Kidney epithelial cell (primary cell): ENCODE measurements around the gene PTPRO. TPM values are rescaled to one million over a fixed set of nuclear protein-coding genes. Genes with fewer than 3 reads are reported as not detected.

Experiments used
- DNase-seq: peaks from one replicate; pipeline ENCODE4 v3.0.0-alpha.2; 2010; ENCODE audit warnings: low read depth
- H3K27me3 ChIP-seq: 2 replicates; pipeline ENCODE4 v1.6.0; 2011; ENCODE audit warnings: low read length; ENCODE audit not compliant: control insufficient read depth, insufficient read depth
- H3K36me3 ChIP-seq: 2 replicates; pipeline ENCODE4 v1.5.1; 2011; ENCODE audit warnings: low read length; ENCODE audit not compliant: control insufficient read depth, insufficient read depth
- H3K4me3 ChIP-seq: 2 replicates; pipeline ENCODE4 v1.5.1; 2011; ENCODE audit warnings: low read depth, mild to moderate bottlenecking, control low read depth, low read length
- CTCF ChIP-seq: IDR thresholded peaks from 2 replicates; pipeline ENCODE4 v1.5.1; 2011; ENCODE audit warnings: mild to moderate bottlenecking, moderate library complexity, low read length, control low read depth, inconsistent platforms; ENCODE audit not compliant: insufficient read depth, poor library complexity, severe bottlenecking
- total RNA-seq: library from RNA; depleted of rRNA; stranded (reverse); fragments of >200 nt; gene quantifications from 2 replicates; pipeline ENCODE4 v1.2.3, GENCODE V29; 2015

The PTPRO gene
- total RNA-seq, 1 donor from 2014 or later, result 3.7 TPM

- H3K4me3 ChIP-seq, result no peak overlapping the region
- no peaks in the 10 kb centered on the region for H3K36me3 ChIP-seq
- no peak for DNase-seq
- no peak for TF ChIP-seq CTCF
- no peaks in the 10 kb centered on the region for H3K27me3 ChIP-seq
These were observed 172.2 kb downstream of the PTPRO start for GRCh38 chr12:15494329-15495046.

GRCh38 chr12:15495746-15496145 is 173.4 kb downstream of the PTPRO start:
- H3K4me3 ChIP-seq, result no peak overlapping the region
- no peak for DNase-seq
- no peaks in the 10 kb centered on the region for H3K27me3 ChIP-seq
- no peaks in the 10 kb centered on the region for H3K36me3 ChIP-seq
- no peak for TF ChIP-seq CTCF

- H3K36me3 ChIP-seq, result no peaks in the 10 kb centered on the region
- no peak overlapping the region for H3K4me3 ChIP-seq
- no peak for TF ChIP-seq CTCF
- H3K27me3 ChIP-seq, result no peaks in the 10 kb centered on the region
- no peak for DNase-seq
These were observed 174.4 kb downstream of the PTPRO start for GRCh38 chr12:15496738-15497137.

GRCh38 chr12:15497671-15498292 is 175.5 kb downstream of the PTPRO start:
- DNase-seq, result no peak
- Histone ChIP-seq H3K27me3 (no peaks in the 10 kb centered on the region), H3K4me3 (no peak overlapping the region)

GRCh38 chr12:15502211-15502610 is 179.9 kb downstream of the PTPRO start:
- Histone ChIP-seq H3K27me3 (no peaks in the 10 kb centered on the region), H3K36me3 (no peaks in the 10 kb centered on the region), H3K4me3 (no peak overlapping the region)
- DNase-seq, result no peak
- TF ChIP-seq CTCF, result no peak

More at GRCh38 chr12:15497671-15498292, 175.5 kb downstream of the PTPRO start:
- TF ChIP-seq CTCF, result no peak
- H3K36me3 ChIP-seq, result no peaks in the 10 kb centered on the region
